GM12891 (cell line): Measurements from ENCODE around the gene FBXL17.

ENCODE experiments used
- DNase-seq: peaks from one replicate; pipeline ENCODE4 v3.0.0; 2011; ENCODE audit warnings: low spot score; ENCODE audit not compliant: insufficient read length
- FAIRE-seq: peaks from 2 replicates; lab custom pipeline; 2011; peaks lifted over from hg19 to GRCh38; lab: Jason Lieb, UNC
- PAX5 ChIP-seq: IDR thresholded peaks from 2 replicates; pipeline ENCODE4 v1.6.1; 2011; ENCODE audit warnings: low read length, moderate library complexity, mild to moderate bottlenecking; ENCODE audit not compliant: insufficient read depth, severe bottlenecking
- POLR2A ChIP-seq: IDR thresholded peaks from 2 replicates; pipeline ENCODE4 v1.6.1; 2011; ENCODE audit warnings: low read depth, low read length, control low read depth
- POLR2AphosphoS5 ChIP-seq: IDR thresholded peaks from 2 replicates; pipeline ENCODE4 v1.6.1; 2011; ENCODE audit warnings: low read depth, low read length, control low read depth
- POU2F2 ChIP-seq: IDR thresholded peaks from 2 replicates; pipeline ENCODE4 v1.6.1; 2011; ENCODE audit warnings: low read depth, mild to moderate bottlenecking, control low read depth, low read length, moderate library complexity
- SPI1 ChIP-seq: IDR thresholded peaks from 2 replicates; pipeline ENCODE4 v1.6.1; 2011; ENCODE audit warnings: low read depth, low read length, control low read depth
- TAF1 ChIP-seq: IDR thresholded peaks from 2 replicates; pipeline ENCODE4 v1.6.1; 2011; ENCODE audit warnings: low read depth, low read length, control low read depth

The FBXL17 gene

GRCh38 chr5:107977550-107978071 lies 404.3 kb downstream of the FBXL17 start:
- TF ChIP-seq SPI1 (no peak), POU2F2 (no peak), TAF1 (no peak), POLR2A (no peak), POLR2AphosphoS5 (no peak), PAX5 (no peak)
- DNase-seq, result no peak
- FAIRE-seq, result no peak

- no peak for TF ChIP-seq POU2F2
- TF ChIP-seq POLR2A, result no peak
- TF ChIP-seq PAX5, result no peak
- no peak for TF ChIP-seq TAF1
- no peak for TF ChIP-seq POLR2AphosphoS5
- TF ChIP-seq SPI1, result no peak
- DNase-seq, result no peak
- FAIRE-seq, result no peak
Measured at GRCh38 chr5:107975568-107975967, 406.3 kb downstream of the FBXL17 start.

GRCh38 chr5:107971846-107972245 lies 410.1 kb downstream of the FBXL17 start:
- TF ChIP-seq PAX5, result no peak
- TF ChIP-seq SPI1, result no peak
- no peak for TF ChIP-seq POU2F2
- TF ChIP-seq TAF1, result no peak
- no peak for TF ChIP-seq POLR2AphosphoS5
- no peak for TF ChIP-seq POLR2A
- FAIRE-seq, result peak; percentile 40
- no peak for DNase-seq

DNA sequence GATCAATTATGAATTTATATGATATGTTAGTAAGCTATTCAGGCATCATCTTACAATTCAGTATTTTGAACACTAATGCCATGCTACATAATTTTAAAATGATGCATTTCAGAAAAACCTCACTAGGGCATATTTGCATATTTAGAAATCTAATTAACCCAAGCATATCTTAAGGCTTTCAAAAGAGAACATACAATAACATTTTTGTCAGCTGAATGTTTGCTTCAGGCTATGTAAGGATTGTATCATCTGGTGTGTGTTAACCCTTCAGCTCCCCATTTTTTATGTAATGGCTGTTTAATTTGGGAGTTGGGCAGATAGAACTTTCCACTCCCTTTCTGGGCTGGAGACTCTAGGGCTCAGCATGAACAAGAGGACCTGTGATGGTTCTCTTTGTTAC lies 412.1 kb downstream of the FBXL17 start:
- TF ChIP-seq POLR2A (no peak), SPI1 (no peak), POLR2AphosphoS5 (no peak), PAX5 (no peak), TAF1 (no peak), POU2F2 (no peak)
- FAIRE-seq, result no peak
- no peak for DNase-seq

- DNase-seq, result no peak
- TF ChIP-seq POLR2A (no peak), TAF1 (no peak)
- no peak for FAIRE-seq
Measured at GRCh38 chr5:107968998-107969397, 412.9 kb downstream of the FBXL17 start.

- DNase-seq (no peak), FAIRE-seq (no peak)
- TF ChIP-seq TAF1 (no peak), POU2F2 (no peak), POLR2AphosphoS5 (no peak), SPI1 (no peak), PAX5 (no peak), POLR2A (no peak)
Measured at GRCh38 chr5:107968406-107968843, 413.5 kb downstream of the FBXL17 start.

GRCh38 chr5:107966201-107966600 lies 415.7 kb downstream of the FBXL17 start:
- no peak for TF ChIP-seq TAF1
- no peak for TF ChIP-seq POU2F2
- no peak for TF ChIP-seq PAX5
- TF ChIP-seq POLR2AphosphoS5, result no peak
- no peak for TF ChIP-seq SPI1
- no peak for TF ChIP-seq POLR2A
- no peak for DNase-seq
- FAIRE-seq, result no peak

DNA sequence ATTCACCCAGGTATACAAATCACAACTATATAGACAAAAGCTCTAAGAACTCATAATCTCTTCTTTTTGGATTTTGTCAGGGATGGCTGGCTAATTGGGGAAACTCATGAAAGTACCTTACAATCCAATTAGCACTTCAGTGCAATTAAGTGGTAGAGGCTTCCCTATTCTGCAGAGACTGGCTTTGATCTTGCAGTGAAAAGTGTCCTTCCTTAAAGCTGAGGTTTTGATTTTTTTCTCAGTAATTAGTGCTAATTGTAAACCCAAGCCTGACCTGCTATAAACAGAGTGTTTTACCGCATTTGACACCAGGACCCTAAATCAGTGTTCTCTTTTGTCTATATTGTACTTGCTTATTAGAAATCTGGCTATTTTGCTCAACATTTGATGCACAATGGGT lies 417.2 kb downstream of the FBXL17 start:
- FAIRE-seq (no peak), DNase-seq (no peak)
- TF ChIP-seq POLR2AphosphoS5, result no peak

DNA sequence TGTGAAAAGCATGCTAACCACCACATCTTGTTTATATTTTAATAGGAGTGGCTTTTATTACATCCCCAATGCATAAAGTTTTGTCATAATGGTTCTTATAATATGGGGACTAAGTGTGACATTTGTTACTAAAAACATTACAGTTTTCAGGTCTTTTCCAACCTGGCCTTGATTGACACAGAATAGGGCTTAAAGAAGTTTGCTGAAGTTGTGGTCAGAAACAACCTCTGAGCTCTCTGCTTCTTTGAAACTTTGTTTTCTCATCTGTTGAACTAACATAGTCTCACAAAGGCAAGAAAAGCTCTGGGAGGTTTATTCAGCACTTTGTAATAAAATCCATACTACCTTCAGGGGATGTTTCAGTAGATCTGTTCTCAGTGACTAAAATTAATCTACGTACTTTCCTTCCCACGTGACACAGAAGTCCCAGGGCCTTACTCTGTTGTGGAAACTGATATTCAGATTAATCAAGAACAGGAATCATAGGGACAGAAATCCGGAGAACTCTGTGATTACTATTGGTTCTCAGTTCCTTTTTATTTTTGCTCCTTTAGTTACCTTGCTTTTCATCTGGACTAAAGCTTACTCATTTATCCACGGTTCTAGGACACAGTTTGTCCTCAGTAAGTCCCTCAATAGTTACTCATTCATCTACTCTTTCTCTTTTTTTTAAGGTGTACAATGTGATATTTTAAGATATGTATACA lies 422.2 kb downstream of the FBXL17 start:
- no peak for FAIRE-seq
- peak; percentile 63; the same call in 1 of the 2 replicates for TF ChIP-seq SPI1
- no peak for TF ChIP-seq POU2F2
- no peak for DNase-seq

DNA sequence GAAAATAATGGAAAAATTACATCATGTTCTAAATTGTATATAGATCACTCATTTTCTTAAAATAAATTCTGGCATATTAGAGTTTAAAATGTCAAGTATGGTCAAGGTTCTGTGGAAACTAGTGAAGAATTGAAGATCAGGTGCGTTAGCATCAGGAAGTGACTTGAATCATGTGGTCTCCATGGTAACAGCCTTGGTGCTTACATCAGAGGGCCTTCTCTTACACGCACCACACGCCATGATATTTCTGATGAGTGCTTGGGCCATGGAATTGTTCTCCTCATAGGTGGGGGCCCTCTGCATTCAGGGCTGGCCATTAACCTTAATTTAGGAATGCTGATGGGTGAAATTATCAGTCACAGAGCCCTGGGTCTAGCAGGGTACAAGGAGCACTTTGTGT lies 423.0 kb downstream of the FBXL17 start:
- no peak for FAIRE-seq
- TF ChIP-seq POU2F2 (no peak), PAX5 (no peak), POLR2A (no peak), TAF1 (no peak), SPI1 (no peak), POLR2AphosphoS5 (no peak)
- DNase-seq, result no peak
